Epithelial cell of esophagus (primary cell): ENCODE measurements around the gene GPR61.

Experiments used
- DNase-seq: peaks from one replicate; pipeline ENCODE4 v3.0.0; 2010; ENCODE audit warnings: low read depth
- H3K4me3 ChIP-seq: 2 replicates; pipeline ENCODE4 v1.5.1; 2011; ENCODE audit warnings: mild to moderate bottlenecking, low read length, control low read depth
- CTCF ChIP-seq: IDR thresholded peaks from 2 replicates; pipeline ENCODE4 v1.5.1; 2011; ENCODE audit warnings: low read depth, mild to moderate bottlenecking, low read length, control low read depth, inconsistent platforms; ENCODE audit not compliant: insufficient read depth; ENCODE audit errors: missing control alignments

The GPR61 gene

GRCh38 chr1:109521002-109521951 lies 18.4 kb upstream of the GPR61 start:
- TF ChIP-seq CTCF: no peak
- H3K4me3 ChIP-seq: no peak overlapping the region
- no peak for DNase-seq

- TF ChIP-seq CTCF: no peak
- H3K4me3 ChIP-seq: no peak overlapping the region
- DNase-seq: no peak
Observed at GRCh38 chr1:109522026-109522425, 17.6 kb upstream of the GPR61 start.

DNA sequence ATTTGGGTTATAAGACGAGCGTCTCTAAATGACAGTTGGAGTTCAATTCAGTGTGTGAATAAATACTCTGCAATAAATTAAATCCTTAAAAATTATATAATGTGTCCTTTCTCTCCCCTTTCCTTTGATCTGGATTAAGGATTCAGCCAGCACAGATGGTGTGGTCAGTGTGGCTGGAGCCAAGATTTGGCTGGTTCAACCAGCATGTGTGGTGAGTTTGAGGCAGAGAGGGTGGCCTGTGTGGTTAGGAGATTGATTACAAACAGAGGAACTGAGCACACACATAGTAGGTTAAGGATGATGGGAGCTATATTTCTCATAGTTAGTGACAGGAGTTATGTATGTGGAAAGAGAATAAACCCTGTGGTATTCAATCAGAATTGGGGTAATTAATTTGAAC lies 16.0 kb upstream of the GPR61 start:
- no peak overlapping the region for H3K4me3 ChIP-seq
- no peak for DNase-seq
- no peak for TF ChIP-seq CTCF

DNA sequence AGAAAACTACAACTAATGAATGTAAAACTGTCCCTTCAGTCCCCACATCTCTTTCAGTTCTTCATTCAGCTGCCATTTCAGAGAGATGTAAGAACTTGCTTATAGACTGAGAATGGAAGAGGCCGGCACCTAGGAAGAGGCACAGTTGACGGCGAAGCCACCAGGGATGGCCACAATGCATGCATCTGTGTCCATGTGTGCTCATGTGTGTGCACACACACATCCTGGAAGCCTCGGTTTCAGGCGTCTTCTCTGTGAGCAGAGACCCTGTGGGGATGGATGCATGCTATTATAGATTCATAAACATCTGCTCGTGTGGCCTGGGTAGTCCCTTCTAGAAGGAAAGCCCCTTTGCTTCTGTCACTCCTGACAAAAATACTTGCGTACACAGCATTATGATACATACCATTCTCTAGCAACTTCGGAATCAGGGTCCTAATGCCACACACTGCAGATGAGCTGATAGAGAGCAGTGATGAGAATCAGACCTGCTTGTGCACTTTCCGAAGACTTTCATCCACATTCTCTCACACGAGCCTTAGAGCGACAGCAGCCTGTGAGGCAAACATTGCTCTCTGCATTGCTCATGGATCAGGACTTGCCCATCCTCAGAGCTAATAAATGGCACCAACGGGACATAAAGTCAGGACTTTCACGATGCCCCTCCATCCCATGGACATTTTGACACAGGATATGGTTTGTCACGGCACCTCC lies 12.4 kb upstream of the GPR61 start:
- TF ChIP-seq CTCF: no peak
- no peak overlapping the region for H3K4me3 ChIP-seq
- no peak for DNase-seq

DNA sequence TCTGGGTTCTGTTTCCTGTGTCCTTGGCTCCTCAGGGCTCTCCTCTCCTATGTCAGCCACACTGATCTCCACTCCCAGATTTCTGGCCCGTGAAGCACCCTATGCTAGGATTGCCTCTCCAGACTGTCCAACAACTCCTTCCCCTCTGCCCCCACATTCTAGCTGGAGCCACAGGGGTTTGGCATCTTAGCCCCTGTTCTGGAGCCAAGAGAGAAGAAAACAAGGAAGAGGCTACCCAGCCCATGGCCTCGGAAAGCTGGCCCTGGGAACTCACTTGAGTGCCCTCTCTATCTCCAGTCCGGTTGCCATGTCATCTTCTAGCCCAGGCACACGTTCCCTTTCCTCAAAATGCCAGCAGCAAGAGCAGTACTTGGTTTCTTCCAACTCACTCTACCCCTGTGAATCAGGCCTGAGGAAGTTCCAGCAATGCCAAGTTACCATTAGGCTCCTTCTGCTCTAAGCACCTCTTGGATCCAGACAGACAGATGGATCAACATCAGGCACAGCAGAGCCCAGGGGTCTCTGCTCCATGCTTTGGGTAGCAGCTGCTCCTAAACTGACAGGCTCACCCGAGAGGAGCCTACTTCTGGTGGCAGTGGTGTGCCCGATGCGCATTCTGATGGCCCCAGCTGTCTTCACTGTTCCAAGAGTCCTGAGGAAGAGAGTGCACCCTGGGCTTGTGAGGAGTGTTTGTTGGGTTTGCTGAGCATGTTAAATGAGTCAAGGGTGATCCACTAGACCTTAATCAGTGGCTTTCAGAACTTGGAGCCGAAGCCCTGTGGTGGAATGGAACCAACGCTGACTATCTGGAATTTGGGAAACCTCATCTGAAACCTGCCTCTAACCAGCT lies 11.6 kb upstream of the GPR61 start:
- no peak for TF ChIP-seq CTCF
- no peak for DNase-seq
- no peak overlapping the region for H3K4me3 ChIP-seq

GRCh38 chr1:109528712-109529111 lies 11.0 kb upstream of the GPR61 start:
- TF ChIP-seq CTCF: no peak
- no peak for DNase-seq
- no peak overlapping the region for H3K4me3 ChIP-seq
